ENCODE results near the gene ARHGAP45.
"Not testable (repeated sequence)": the region's sequence is repeated elsewhere in the genome, so short reads cannot be mapped to it uniquely, and the experiment has no call there.

The ARHGAP45 gene

DNA sequence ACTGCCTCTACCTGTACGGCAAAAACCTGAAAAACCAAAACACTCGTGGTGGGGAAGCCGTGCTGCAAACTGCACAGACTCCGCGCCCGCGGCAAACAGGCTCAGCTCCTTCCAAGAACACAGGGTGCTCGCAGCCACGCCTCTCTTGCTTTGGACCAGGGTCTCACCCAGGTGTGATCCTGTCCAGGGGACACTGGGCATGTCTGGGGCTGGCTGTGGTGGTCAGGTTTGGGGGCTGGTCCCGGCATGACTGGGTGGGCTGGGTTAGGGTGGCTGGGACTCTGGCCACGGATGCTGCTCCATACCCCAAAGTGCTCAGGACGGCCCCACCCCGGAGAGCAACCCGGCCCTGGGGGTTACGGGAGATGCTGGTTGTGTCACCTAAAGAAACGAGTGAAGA is 50.7 kb downstream of the ARHGAP45 start:
- no peak for DNase-seq

DNA sequence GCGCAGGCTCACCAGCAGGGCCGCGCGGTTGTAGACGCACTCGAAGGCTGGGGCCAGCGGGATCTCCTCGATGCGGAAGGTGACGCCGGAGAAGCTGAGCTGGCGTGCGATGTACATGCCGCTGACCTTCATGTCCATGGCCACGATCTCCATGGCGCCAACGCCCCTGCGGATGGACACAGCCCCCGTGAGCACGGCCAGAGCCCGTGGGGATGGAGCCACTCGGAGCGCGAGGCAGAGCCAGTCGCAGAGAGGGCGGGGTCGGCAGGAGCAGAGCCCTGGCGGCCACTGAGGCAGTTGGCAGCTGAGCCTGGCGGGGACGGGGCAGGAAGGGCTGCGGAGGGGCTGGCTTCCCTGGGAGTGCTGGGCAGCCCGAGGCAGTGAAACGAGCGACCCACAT is 52.0 kb downstream of the ARHGAP45 start:
- DNase-seq, result no peak

DNA sequence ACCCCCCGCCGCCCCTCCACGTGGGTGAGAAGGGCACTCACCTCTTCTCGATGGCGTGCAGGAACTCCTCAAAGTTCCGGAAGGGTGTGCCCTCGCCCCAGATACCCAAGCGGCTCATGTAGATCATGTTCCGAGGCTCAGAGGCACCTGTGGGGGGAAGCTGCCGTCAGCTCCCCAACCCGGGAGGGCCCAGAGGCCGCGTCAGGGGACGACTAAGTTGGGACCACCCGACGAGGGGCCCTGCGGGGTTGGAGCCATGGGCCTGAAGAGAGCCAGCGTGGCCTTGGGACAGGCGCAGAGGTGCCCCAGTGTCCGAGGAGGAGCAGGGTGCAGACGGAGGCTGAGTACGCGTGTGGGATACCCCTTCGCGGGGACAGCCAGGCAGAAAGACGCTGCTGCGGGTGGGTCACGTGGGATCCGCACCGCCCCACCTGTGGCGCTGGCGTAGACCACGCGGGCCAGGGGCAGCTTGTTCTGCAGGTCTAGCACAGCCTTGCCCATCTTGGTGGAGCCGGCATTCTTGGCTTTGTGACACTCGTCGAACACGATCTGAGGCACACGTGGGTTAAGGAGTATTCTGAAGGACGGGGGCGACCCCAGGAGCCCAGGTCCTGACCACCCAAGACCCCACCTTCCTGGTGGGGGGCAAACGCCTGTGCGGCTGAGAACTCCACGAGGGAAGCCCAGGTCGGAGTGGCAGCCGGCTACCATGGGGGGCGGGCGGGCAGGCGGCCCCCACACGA is 52.7 kb downstream of the ARHGAP45 start:
- no peak for DNase-seq

DNA sequence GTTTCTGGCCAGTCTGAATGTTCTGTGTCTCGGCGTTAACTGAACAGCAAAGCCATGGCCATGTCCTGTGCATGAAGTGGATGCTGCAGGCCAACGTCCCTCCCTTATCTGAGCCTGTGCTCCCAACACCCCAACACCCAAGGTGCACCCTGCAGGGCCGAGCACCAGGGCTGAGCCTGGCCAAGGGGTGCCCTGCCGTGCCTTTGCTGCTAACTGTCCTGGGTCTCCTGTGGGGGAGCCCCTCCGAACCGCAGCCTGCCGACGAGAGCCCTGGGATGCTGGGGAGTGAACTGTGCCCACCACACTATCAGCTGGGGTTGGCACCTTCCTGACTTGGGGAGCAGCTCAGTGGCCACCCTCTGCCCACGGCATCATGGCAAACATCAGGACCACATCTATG is 54.4 kb downstream of the ARHGAP45 start:
- no peak for DNase-seq

DNA sequence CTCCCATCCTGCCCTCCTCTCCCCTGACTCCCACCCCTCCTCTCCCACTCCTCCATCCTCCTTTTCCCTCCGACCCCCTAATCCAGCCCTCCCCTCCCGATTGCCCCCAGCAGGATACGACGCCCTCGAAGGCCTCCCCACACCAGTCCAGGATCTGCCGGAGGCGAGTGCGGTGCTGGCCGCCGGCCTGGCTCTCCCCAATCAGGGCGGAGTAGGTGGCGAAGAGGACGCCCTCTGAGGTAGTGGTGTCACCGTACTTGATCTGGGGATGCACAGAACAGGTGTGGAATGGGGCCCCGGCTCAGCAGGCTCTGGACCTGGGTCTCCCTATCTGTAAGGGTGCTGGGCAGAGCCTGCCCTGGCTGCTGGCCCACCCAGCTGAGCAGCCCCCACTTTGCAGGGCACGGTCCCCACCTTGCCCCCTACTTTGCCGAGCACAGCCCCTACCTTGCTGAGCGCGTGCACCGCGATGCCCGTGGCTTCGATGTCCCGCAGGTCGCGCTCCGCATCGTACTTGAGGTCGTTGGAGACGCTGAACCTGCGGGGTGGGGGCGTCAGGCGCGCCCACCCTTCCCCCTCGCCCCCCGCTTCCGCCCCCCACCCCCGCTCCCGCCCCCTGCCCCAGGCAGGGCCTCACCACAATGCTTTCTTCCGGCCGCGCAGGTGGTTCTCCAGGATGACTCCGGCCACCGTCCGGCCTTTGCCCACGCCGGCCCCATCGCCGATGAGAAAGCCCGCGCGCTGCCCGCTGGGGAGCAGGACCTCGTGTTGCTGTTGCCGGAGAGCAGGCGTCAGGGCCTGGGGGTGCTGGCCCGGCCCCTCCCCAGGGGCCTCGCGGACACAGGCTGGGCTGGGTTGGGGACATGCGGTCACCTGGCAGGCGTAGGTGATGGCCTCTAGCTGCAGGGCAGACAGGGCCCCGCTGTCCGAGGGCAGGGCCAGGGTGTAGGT is 55.3 kb downstream of the ARHGAP45 start:
- DNase-seq, result no peak

DNA sequence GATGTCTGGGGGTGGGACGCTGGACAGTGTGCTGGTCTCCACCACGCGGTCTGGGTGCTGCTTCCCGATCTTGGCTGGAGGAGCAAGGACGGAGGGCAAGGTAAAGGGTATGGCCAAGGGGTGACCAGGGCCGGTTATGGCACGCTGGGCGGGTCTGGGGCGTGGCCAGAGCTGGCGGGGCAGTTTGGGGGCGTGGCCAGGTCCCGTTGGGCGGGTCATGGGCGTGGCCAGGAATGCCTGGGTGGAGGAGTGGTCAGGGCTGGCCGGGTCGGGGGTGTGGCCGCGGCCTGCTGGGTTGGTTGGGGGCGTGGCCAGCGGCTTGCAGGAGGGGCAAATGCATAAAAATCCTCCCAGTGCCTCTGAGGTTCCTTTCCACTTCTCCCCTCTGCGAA is 56.0 kb downstream of the ARHGAP45 start:
- peak in 1 of 2 experiments; percentile 61 for DNase-seq

DNA sequence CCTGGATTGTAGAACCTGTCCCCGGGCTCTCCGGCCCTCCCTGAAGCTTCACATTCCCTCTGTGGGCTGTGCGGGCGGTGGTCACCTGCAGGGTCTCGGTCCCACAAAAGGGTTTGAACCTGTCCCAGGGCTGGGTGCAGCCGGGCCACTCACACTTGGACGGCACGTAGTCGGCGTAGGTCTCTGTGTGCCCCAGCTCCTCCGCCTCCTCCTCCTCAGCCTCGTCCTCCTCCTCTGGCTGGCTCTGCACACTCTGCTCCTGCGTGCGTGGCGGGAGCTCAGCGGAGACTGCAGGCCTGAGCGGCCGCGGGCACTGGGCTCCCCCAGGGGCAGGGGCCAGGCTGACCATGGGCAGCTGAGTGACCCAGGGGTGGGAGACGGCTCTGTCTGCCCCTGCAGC is 56.4 kb downstream of the ARHGAP45 start:
- DNase-seq, result no peak

DNA sequence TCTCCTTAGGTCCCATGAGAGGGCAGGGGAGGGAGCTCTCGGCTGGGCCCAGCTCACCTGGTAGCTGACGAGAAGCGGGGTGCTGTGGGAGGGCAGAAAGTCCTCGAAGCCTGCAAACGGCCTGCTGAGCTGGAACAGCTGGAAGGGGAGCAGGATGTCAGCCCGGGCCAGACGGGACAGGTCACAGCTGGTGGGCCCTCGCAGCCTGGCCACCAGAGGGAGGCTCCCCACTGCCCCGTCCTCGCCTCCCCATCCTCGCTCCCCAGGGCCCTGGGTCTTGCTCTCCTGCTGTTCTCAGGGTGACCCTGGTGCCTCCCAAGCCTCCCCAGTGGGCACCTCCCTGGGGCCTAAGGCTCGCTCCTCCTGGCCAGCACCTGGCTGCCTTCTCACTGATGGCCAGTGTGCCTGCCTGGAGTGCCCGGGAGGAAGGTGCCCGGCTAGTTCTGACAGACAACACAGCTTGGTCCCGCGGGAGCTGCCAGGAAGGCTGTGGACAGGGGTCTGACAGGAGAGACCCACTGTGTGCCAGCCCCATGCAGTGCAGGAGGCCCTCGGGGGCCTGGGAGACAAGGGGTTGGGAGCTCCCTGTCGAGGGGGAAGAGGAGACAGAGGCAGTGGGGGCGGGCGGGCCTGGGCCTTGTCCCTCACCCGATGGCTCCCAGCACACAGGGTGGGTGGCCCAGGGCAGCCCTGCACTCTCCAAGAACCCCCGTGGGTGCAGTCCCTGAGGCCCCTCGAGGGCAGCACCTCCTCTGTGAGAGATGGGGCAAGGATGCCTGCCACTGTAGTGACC is 57.1 kb downstream of the ARHGAP45 start:
- DNase-seq, result no peak

DNA sequence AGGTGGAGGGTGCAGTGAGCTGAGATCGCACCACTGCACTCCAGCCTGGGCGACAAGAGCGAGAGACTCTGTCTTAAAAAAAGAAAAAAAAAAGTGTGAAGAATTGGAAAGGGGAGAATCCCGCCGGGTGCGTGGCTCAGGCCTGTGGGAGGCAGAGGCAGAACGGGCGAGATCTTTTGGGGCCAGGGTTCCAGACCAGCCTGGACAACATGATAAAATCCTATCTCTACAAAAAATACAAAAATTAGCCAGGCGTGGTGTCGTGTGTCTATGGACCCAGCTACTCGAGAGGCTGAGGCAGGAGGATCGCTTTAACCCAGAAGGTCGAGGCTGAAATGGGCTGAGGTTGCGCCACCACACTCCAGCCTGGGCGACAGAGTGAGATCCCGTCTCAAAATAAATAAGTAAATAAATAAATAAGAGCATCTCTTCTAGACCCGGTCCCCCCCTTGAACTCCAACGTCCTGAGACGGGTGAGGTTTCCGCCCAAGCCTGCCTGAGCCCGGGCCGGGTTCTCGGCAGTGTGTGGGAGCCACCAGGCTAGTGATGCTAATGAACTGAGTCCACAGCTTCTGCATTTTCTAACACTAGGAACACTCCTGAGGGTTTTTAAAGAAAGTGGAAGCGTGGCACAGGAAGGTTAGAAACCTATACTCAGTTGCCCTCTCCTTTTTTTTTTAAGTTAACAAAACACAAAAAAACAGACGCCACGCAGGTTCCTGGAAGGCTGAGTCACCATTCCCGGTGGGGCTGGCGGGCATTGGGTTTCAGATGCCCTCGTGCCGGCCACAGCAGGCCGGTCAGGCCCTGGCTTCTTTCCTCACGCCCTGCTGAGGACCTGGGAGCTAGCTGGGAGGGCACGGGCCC is 58.9 kb downstream of the ARHGAP45 start:
- DNase-seq, result no peak

DNA sequence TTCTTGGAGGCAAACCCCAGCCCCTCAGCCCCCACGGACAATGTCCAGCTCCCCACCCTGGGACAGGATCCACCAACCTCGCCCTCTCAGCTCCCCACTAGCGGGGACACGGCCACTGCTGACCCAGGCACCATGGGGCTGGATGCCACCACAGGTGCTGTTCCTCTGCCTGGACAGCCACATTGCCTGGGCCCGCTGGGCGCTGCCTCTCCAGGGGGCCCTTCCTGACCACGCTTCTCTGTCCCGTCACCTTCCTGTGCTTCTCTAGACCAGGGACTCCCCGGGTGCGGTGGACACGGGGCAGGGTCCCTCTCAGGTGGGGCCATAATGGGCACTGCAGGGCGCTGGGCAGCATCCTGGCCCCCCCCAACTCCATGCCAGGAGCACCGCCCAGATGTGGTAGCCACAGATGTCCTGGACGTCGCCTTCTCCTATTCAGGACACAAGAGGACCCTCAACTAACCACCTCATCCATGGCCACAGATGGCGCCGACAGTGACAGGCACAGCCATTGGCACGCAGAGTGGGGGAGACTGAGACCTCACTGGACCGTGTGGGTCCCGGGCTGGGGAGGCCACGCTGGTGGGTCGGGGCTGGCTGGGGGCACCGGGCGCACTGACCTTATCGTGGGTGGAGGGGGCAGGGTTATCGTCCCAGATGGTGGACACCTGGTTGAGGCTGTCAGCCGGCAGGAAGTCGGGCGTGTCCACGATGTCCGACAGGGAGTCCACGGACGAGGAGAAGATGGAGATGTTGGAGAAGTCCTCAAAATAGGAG is 60.2 kb downstream of the ARHGAP45 start:
- DNase-seq, result no peak

DNA sequence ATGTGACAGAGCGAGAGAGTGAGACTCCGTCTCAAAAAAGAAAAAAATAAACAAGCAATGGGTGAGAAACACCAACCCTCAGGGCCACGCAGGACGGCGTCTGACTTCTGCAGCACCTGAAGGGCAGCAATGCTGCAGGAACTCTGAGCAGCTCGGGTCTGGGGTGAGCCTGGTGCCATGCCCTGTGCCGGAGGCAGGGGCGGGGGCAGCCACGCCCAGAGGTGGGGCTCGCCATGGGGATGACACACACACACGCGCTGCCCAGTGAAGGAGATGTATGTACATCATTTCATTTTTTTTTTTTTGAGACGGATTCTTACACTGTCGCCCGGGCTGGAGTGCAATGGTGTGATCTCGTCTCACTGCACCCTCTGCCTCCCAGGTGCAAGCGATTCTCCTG is 61.1 kb downstream of the ARHGAP45 start:
- no peak for DNase-seq

DNA sequence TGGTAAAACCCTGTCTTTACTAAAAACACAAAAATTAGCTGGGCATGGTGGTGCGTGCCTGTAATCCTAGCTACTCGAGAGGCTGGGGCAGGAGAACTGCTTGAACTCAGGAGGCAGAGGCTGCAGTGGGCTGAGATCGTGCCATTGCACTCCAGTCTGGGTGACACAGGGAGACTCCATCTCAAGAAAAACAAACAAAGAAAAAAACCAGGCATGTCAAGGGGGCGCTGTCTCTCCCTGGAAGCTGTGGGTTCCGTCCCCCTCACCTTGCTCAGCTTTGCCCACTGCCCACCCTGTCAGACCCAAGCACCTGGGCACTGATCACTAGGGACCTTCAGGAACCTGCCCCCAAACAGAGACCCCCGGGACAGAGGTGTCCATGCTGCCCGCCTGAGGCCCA is 62.1 kb downstream of the ARHGAP45 start:
- not testable (repeated sequence) for DNase-seq

DNA sequence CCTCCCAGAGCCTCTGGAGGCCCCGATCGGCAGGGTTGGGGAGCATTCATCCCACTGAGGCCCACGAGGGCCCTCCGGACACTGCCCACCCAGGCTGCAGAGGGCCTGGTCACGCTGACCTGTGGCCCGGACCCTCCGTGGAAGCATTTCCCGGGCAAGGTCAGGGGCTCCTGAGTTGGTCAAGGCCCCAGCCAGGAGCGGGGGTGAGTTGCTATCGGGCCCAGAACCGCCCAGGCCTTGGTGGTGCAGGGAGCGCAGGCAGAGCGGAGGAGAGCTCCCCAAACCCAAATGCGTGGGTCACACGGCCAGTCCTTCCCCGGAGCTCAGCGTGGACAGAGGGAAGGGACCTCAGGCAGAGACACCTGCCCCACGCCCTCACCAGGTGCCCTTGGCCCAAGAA is 62.6 kb downstream of the ARHGAP45 start:
- DNase-seq, result no peak

DNA sequence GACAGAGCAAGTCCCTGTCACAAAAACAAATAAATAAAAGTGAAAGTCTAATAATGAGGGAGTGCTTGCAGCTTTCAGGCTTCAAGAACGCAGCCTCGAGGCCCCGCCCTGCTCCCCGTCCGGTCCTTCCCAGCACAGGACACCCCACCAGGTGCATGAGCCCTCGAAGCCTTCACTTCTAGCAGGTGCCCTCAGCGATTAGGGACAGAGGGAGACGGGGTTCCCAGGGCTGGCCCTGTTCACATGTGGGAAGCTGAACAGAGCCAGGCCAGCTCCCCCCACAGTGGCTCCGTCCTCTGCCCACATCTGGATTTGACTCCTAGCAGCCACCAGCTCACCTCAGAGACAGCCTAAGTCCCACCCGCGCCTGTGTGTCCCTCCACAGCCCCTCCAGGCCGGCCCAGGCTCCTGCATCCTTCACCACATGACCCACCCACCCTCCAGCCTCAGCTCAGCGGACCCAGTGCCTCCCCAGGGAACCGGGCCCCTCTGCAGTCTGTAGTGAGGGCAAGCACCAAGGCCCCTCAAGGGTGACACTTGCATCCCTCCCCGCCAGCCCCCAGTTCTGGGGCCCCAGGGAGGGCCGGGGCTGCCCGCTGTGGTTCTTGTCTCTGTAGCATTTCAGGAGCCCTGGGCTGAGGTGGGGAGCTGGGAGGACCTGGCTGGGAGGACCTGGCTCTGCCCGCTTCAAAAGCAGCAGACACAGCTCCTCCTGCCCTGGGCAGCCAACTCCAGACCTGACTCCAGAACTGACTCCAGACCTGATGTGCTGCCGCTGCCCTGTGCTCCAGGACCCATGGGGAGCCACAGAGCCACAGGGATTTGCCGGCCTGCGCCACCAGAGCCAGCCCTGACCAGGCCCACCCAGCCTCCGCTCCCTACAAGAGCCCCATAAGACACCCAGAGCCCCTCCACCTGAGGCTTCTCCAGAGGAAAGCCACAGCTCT is 64.1 kb downstream of the ARHGAP45 start:
- no peak for DNase-seq

DNA sequence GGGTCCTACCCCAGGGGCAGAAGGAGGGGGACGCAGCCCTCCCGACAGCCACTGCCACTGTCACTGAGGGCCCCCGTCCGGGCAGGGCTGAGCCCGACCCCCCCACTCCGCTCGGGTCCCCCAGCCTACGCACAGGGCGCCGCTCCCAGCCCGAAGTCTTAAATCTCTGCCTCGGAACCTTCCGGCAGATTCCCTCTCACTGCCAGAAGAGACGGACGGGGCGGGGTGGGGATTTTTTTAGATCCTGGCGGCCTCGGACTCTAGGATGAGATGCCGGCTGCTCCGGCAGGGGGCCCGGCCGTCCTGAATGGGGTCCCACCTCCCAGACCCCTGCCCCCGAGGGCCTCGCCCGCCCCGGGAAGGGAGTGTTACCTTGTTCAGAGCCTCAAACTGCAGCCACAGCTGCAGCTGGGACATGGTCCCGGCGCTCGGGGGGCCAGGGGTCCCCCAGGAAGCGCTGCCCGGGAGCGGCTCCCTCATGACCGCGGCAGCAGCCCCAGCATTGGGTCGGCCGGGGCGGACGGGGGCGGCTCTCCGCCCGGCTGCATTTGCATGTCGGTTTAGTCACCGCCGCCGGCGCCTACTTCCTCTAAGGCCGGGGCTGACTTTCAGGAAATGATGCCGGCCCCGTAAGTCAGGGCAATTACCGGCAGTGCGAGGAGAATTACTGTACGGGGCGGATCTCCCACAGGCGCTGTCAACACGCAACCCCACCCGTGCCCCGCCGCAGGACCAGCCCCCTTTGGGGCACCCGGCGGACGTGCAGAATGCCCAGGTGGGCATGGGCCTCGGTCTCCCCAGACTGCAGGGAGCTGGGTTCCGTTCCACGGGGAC is 65.0 kb downstream of the ARHGAP45 start:
- peak; percentile 33 to 67 for DNase-seq

DNA sequence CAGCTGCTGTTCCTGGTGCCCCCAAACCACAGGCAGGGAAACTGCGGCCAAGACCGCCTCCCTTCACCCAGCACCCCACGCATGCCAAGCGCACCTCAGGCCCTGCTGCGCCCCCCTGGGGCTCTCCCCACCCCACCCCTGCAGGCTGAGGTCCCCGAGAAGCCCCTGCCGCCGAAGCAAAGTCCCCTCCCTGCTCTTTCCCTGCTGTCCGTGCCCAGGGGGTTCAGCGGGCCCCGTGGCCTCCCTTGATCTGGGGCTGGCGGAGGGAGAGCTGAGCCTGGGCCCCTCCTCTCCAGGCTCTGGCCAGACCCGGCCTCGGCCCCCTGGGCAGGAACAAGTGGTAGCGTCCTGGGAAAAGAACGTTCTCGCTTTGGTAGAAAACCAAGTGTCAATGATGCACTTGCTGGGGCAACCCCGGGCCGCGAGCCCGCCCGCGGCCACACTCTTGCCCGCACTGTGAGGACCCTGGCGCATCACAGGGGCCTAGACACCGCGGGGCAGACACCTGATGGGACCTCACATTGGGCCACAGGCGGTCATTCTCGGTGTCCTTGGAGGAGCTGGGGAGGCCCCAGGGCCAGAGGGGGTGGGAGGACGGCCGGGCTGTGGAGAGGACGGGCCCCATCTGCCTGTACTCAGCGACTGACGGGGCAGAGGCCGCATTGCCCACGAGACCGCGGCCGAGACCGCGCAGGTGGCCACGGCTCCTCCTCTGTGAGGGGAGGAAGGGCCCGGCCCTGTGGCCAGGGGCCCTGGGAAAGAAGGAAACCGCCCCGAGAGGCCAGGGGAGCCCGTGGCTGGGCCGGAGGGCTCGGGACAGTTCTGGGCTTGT is 65.8 kb downstream of the ARHGAP45 start:
- no peak for DNase-seq

DNA sequence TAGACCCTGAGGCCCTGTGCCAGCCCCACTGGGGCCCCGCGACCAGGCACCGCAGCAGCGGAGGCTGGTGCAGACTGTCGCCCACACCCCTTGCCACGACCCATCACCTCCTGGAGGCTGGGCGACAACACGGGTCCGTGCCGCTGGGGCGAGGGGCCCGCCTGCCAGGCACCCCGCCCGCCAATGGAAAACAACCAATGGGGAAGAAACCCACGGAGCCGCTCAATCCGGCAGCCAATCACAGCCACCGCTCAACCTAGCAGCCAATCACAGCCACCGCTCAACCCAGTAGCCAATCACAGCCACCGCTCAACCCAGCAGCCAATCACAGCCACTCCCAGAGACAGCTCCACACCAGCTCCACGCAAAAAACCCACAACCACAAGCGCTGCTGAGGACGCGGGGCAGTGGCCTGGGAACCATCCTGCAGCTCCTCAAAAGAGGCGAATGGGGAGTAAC is 66.5 kb downstream of the ARHGAP45 start:
- DNase-seq, result peak in 1 of 2 experiments; percentile 22

DNA sequence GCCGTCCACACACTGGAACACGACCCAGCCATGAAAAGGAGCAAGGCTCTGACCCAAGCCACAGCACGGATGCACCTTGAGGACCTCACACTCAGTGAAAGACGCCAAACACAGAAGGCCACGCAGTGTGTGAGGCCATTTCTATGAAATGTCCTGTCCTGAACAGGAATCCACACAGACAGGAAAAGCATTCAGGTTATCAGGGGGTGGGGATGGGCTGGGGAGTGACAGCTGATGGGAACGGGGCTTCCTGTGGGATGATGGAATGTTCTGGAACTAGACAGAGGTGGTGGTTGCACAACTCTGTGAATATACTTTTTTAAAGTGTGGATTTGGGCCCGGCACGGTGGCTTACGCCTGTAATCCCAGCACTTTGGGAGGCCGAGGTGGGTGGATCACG is 67.5 kb downstream of the ARHGAP45 start:
- no peak for DNase-seq

All from SW 1271 (cell line).